ENCODE results near the gene SLC35F6. TPM values are rescaled to one million over a fixed set of nuclear protein-coding genes. Genes with fewer than 3 reads are reported as not detected.

The SLC35F6 gene
- total RNA-seq, 1 experiment from 2014 or later, result 10.3 TPM

- no peak for TF ChIP-seq ZNF532 (CRISPR knock-in tag; IDR thresholded peaks at IDR 0.05; ENCODE audit: borderline replicate concordance)
- no peak for TF ChIP-seq ETV6 (CRISPR knock-in tag; IDR thresholded peaks at IDR 0.05)
- TF ChIP-seq FOXP1 (CRISPR knock-in tag; IDR thresholded peaks at IDR 0.05; ENCODE audit: borderline replicate concordance), result no peak
- TF ChIP-seq SMAD4 (CRISPR knock-in tag; IDR thresholded peaks at IDR 0.05), result no peak
- TF ChIP-seq ZMAT4 (CRISPR knock-in tag; IDR thresholded peaks at IDR 0.05), result no peak
- TF ChIP-seq CREM (CRISPR knock-in tag; IDR thresholded peaks at IDR 0.05), result no peak
- no peak for TF ChIP-seq MXD4 (CRISPR knock-in tag; IDR thresholded peaks at IDR 0.05; ENCODE audit: borderline replicate concordance)
- TF ChIP-seq PRRX2 (CRISPR knock-in tag; IDR thresholded peaks at IDR 0.05), result no peak
- TF ChIP-seq ZBTB43 (CRISPR knock-in tag; IDR thresholded peaks at IDR 0.05), result no peak
These were observed 41.2 kb upstream of the SLC35F6 start (continued) for GRCh38 chr2:26722911-26723310.

- no peak overlapping the region for H3K4me3 Mint-ChIP-seq
- no peak for ATAC-seq
- no peaks in the 10 kb centered on the region for H3K36me3 Mint-ChIP-seq
- ChIA-PET CTCF (interaction anchor here (1.0 kb wide), 1 partner anchor 22 kb away, joined by 3 read pairs; no protein-coding TSS in a partner anchor), POLR2A (no interaction called here)
- no peaks in the 10 kb centered on the region for H3K27me3 Mint-ChIP-seq (ENCODE audit: low read depth)
- DNase-seq (ENCODE audit: low spot score), result no peak
- H3K27ac Mint-ChIP-seq, result no peak overlapping the region
- H3K9me3 Mint-ChIP-seq, result no peaks in the 10 kb centered on the region
- H3K4me1 Mint-ChIP-seq, result peaks cover 11% of the 10 kb centered on the region
- no peak for TF ChIP-seq ZNF263 (CRISPR knock-in tag; IDR thresholded peaks at IDR 0.05; ENCODE audit: low read depth)
These were observed 40.6 kb upstream of the SLC35F6 start for GRCh38 chr2:26723475-26723874.

- Mint-ChIP-seq H3K9me3 (no peaks in the 10 kb centered on the region), H3K36me3 (no peaks in the 10 kb centered on the region), H3K4me3 (no peak overlapping the region), H3K4me1 (peaks cover 11% of the 10 kb centered on the region), H3K27ac (peak overlapping the region; percentile 39; the same call in 1 of the 2 replicates), H3K27me3 (ENCODE audit: low read depth) (no peaks in the 10 kb centered on the region)
- POLR2A ChIA-PET, result interaction anchor here (0.6 kb wide), 1 partner anchor 11 kb away, joined by 3 read pairs; no protein-coding TSS in a partner anchor
- ATAC-seq (no peak), DNase-seq (ENCODE audit: low spot score) (no peak)
- CTCF ChIA-PET, result interaction anchor here (1.0 to 1.8 kb wide), 2 partner anchors 21 to 52 kb away, joined by 3 to 4 read pairs; no protein-coding TSS in a partner anchor
- TF ChIP-seq NFYB (CRISPR knock-in tag; conservative IDR thresholded peaks at IDR 0.05; ENCODE audit: low read depth), result no peak
- TF ChIP-seq, protein P1, sequence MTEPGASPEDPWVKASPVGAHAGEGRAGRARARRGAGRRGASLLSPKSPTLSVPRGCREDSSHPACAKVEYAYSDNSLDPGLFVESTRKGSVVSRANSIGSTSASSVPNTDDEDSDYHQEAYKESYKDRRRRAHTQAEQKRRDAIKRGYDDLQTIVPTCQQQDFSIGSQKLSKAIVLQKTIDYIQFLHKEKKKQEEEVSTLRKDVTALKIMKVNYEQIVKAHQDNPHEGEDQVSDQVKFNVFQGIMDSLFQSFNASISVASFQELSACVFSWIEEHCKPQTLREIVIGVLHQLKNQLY (CRISPR knock-in tag; IDR thresholded peaks at IDR 0.05), result no peak
- TF ChIP-seq NR2C2 (CRISPR knock-in tag; IDR thresholded peaks at IDR 0.05), result no peak
- TF ChIP-seq, protein P2, sequence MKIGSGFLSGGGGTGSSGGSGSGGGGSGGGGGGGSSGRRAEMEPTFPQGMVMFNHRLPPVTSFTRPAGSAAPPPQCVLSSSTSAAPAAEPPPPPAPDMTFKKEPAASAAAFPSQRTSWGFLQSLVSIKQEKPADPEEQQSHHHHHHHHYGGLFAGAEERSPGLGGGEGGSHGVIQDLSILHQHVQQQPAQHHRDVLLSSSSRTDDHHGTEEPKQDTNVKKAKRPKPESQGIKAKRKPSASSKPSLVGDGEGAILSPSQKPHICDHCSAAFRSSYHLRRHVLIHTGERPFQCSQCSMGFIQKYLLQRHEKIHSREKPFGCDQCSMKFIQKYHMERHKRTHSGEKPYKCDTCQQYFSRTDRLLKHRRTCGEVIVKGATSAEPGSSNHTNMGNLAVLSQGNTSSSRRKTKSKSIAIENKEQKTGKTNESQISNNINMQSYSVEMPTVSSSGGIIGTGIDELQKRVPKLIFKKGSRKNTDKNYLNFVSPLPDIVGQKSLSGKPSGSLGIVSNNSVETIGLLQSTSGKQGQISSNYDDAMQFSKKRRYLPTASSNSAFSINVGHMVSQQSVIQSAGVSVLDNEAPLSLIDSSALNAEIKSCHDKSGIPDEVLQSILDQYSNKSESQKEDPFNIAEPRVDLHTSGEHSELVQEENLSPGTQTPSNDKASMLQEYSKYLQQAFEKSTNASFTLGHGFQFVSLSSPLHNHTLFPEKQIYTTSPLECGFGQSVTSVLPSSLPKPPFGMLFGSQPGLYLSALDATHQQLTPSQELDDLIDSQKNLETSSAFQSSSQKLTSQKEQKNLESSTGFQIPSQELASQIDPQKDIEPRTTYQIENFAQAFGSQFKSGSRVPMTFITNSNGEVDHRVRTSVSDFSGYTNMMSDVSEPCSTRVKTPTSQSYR (CRISPR knock-in tag; IDR thresholded peaks at IDR 0.05), result no peak
- no peak for TF ChIP-seq EMX1 (CRISPR knock-in tag; IDR thresholded peaks at IDR 0.05)
- TF ChIP-seq USF2 (CRISPR knock-in tag; IDR thresholded peaks at IDR 0.05), result no peak
- no peak for TF ChIP-seq HMGXB4 (CRISPR knock-in tag; IDR thresholded peaks at IDR 0.05)
- TF ChIP-seq, protein P3, sequence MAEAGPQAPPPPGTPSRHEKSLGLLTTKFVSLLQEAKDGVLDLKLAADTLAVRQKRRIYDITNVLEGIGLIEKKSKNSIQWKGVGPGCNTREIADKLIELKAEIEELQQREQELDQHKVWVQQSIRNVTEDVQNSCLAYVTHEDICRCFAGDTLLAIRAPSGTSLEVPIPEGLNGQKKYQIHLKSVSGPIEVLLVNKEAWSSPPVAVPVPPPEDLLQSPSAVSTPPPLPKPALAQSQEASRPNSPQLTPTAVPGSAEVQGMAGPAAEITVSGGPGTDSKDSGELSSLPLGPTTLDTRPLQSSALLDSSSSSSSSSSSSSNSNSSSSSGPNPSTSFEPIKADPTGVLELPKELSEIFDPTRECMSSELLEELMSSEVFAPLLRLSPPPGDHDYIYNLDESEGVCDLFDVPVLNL (CRISPR knock-in tag; IDR thresholded peaks at IDR 0.05; ENCODE audit: borderline replicate concordance, low read depth), result no peak
These were observed 39.9 kb upstream of the SLC35F6 start for GRCh38 chr2:26723991-26724750.
